IMR-90 (cell line): ENCODE measurements around the gene RGL1. TPM values are rescaled to one million over a fixed set of nuclear protein-coding genes. Genes with fewer than 3 reads are reported as not detected.

Experiments used
- ATAC-seq: fragments of 200-7000 bp; cut with Tn5 transposase; 2 replicates; pipeline ENCODE4 v1.9.1; 2020; ENCODE audit warnings: low read depth, mild to moderate bottlenecking, moderate library complexity
- BruUV-seq: library from RNA; stranded (reverse); fragments of 400-500 nt; replicated peaks from 2 replicates; lab custom pipeline; 2021; lab: Mats Ljungman, UMichigan
- CTCF ChIA-PET: fragments of 300-600 bp; formaldehyde crosslinking; extraction: SDS; loops from one replicate; lab custom pipeline; 2021; ENCODE audit warnings: antibody characterized with exemption; lab: Yijun Ruan, JAX
- POLR2A ChIA-PET: fragments of 300-600 bp; sonication (Branson Sonifier 250); formaldehyde crosslinking; loops from one replicate; lab custom pipeline; 2022; ENCODE audit warnings: antibody characterized with exemption; ENCODE audit not compliant: unreplicated experiment; lab: Charles Lee
- DNase-seq: peaks from one replicate; pipeline ENCODE4 v3.0.0; 2013
- H2AFZ ChIP-seq: replicated peaks from 2 replicates; pipeline ENCODE3; 2013; ENCODE audit warnings: low read length, mild to moderate bottlenecking; ENCODE audit not compliant: poor library complexity
- H2AK5ac ChIP-seq: 2 replicates; pipeline ENCODE4 v1.6.1; 2013; ENCODE audit warnings: low read depth, low read length, inconsistent platforms
- H2AK9ac ChIP-seq: replicated peaks from 2 replicates; pipeline ENCODE3; 2013; ENCODE audit warnings: mild to moderate bottlenecking, low read depth, low read length, moderate library complexity; ENCODE audit not compliant: poor library complexity
- H2BK120ac ChIP-seq: 2 replicates; pipeline ENCODE4 v1.6.1; 2013; ENCODE audit warnings: low read depth, low read length, inconsistent platforms
- H2BK15ac ChIP-seq: 3 replicates; pipeline ENCODE4 v1.6.1; 2013; ENCODE audit warnings: low read depth, low read length, inconsistent platforms
- H2BK20ac ChIP-seq: 2 replicates; pipeline ENCODE4 v1.6.1; 2013; ENCODE audit warnings: low read depth, mild to moderate bottlenecking, inconsistent platforms, low read length, moderate library complexity
- H2BK5ac ChIP-seq: 2 replicates; pipeline ENCODE4 v1.6.1; 2013; ENCODE audit warnings: mild to moderate bottlenecking, low read depth, low read length, inconsistent platforms; ENCODE audit not compliant: poor library complexity, severe bottlenecking
- H3K14ac ChIP-seq: replicated peaks from 2 replicates; pipeline ENCODE4 v1.6.1; 2013; ENCODE audit warnings: low read depth, low read length, inconsistent platforms
- H3K18ac ChIP-seq: 2 replicates; pipeline ENCODE4 v1.6.1; 2013; ENCODE audit warnings: low read depth, low read length, control low read depth
- H3K23ac ChIP-seq: 2 replicates; pipeline ENCODE4 v1.6.1; 2013; ENCODE audit warnings: low read depth, low read length, inconsistent platforms
- H3K27ac ChIP-seq: 2 replicates; pipeline ENCODE4 v1.5.1; 2013; ENCODE audit warnings: mild to moderate bottlenecking, control low read depth, low read length; ENCODE audit not compliant: insufficient read depth
- H3K27me3 ChIP-seq: 2 replicates; pipeline ENCODE4 v1.6.1; 2013; ENCODE audit warnings: low read length; ENCODE audit not compliant: control insufficient read depth, insufficient read depth
- H3K36me3 ChIP-seq: 2 replicates; pipeline ENCODE4 v1.6.1; 2013; ENCODE audit warnings: low read length, mixed read lengths; ENCODE audit not compliant: control insufficient read depth, insufficient read depth
- H3K4ac ChIP-seq: 2 replicates; pipeline ENCODE4 v1.6.1; 2013; ENCODE audit warnings: low read depth, low read length, inconsistent platforms
- H3K4me1 ChIP-seq: 2 replicates; pipeline ENCODE4 v1.6.1; 2013; ENCODE audit warnings: low read length, mixed read lengths; ENCODE audit not compliant: control insufficient read depth, insufficient read depth
- H3K4me2 ChIP-seq: 2 replicates; pipeline ENCODE4 v1.6.1; 2013; ENCODE audit warnings: low read depth, mild to moderate bottlenecking, control low read depth, low read length, moderate library complexity
- H3K4me3 ChIP-seq: 2 replicates; pipeline ENCODE4 v1.5.1; 2013; ENCODE audit warnings: low read depth, mild to moderate bottlenecking, control low read depth, low read length, moderate library complexity; ENCODE audit not compliant: insufficient read depth
- H3K56ac ChIP-seq: 2 replicates; pipeline ENCODE4 v1.6.1; 2013; ENCODE audit warnings: low read length, inconsistent platforms; ENCODE audit not compliant: insufficient read depth; ENCODE audit errors: extremely low read depth
- H3K79me1 ChIP-seq, 2 experiments: 2 replicates each; pipeline ENCODE4 v1.6.1; 2013; ENCODE audit warnings: low read length in 2 of 2, inconsistent platforms in 1 of 2, low read depth in 1 of 2
- H3K9ac ChIP-seq: 2 replicates; pipeline ENCODE4 v1.6.1; 2013; ENCODE audit warnings: low read depth, low read length, control low read depth
- H3K9me1 ChIP-seq: 2 replicates; pipeline ENCODE4 v1.6.1; 2013; ENCODE audit warnings: low read length, inconsistent platforms; ENCODE audit not compliant: insufficient read depth
- H3K9me3 ChIP-seq: 2 replicates; pipeline ENCODE4 v1.6.1; 2013; ENCODE audit warnings: low read length; ENCODE audit not compliant: control insufficient read depth, insufficient read depth
- H4K20me1 ChIP-seq: 2 replicates; pipeline ENCODE4 v1.6.1; 2013; ENCODE audit warnings: low read length, inconsistent platforms; ENCODE audit not compliant: insufficient read depth
- H4K5ac ChIP-seq: 2 replicates; pipeline ENCODE4 v1.6.1; 2013; ENCODE audit warnings: mild to moderate bottlenecking, low read depth, low read length, control low read depth
- H4K8ac ChIP-seq, 2 experiments: 2 replicates each; pipeline ENCODE4 v1.6.1; 2013; ENCODE audit warnings: low read depth in 2 of 2, low read length in 2 of 2, control low read depth in 1 of 2, inconsistent platforms in 1 of 2
- H4K91ac ChIP-seq: 2 replicates; pipeline ENCODE4 v1.6.1; 2013; ENCODE audit warnings: low read depth, low read length, inconsistent platforms; ENCODE audit not compliant: insufficient read depth
- RAD21 ChIP-seq: IDR thresholded peaks from 2 replicates; pipeline ENCODE4 v1.6.1; 2012; ENCODE audit warnings: low read length, improper control_type of control experiment
- RCOR1 ChIP-seq: IDR thresholded peaks from 2 replicates; pipeline ENCODE4 v1.6.1; 2012; ENCODE audit warnings: mild to moderate bottlenecking, low read length, improper control_type of control experiment; ENCODE audit not compliant: insufficient replicate concordance
- SMC3 ChIP-seq: fragments of 150-350 bp; IDR thresholded peaks from 2 replicates; pipeline ENCODE4 v1.6.1; 2016; ENCODE audit warnings: low read depth, mild to moderate bottlenecking, antibody characterized with exemption, low read length, moderate library complexity
- WGBS, 2 experiments: methylation state at CpG; one replicate each; pipeline versions ENCODE4 v1.1.5 to v1.1.7; 2013; ENCODE audit warnings: missing lambda C conversion rate in 2 of 2; ENCODE audit not compliant: insufficient read length in 1 of 2; ENCODE audit errors: extremely low coverage in 2 of 2; 5-methylcytosine and 5-hydroxymethylcytosine counted together
- dilution Hi-C: fragments of 300-500 bp; cut with HindIII; formaldehyde crosslinking; loops from one replicate; pipeline ENCODE4 v1.14.3; 2018; ENCODE audit warnings: low sequenced_read_pairs; ENCODE audit not compliant: unreplicated experiment
- in situ Hi-C: fragments of 300-500 bp; cut with MboI; formaldehyde crosslinking; loops from 3 replicates; pipeline ENCODE4 v1.14.3; 2019; ENCODE audit warnings: low sequenced_read_pairs, inconsistent platforms, mixed read lengths
- intact Hi-C: fragments of 100-400 bp; cut with micrococcal nuclease; formaldehyde crosslinking; loops from 2 replicates; pipeline ENCODE4 v1.10.0; 2022
- polyA plus RNA-seq, 3 experiments: library from polyadenylated mRNA; depleted of rRNA; stranded (reverse); fragments of >200 nt; gene quantifications; 2 replicates each; pipeline ENCODE4 v1.2.3, GENCODE V29; 2012; ENCODE audit warnings: low replicate concordance in 1 of 3
- total RNA-seq: library from RNA; depleted of rRNA; stranded (reverse); fragments of >200 nt; gene quantifications from 2 replicates; pipeline ENCODE4 v1.2.3, GENCODE V29; 2012

Gene RGL1
- total and polyA plus RNA-seq, 2 of the 4 experiments (the other 2 are of a cell fraction) = 4.7 to 7.5 TPM

- no peak overlapping the region for H2BK120ac ChIP-seq
- H2BK15ac ChIP-seq = no peak overlapping the region
- H3K9me3 ChIP-seq = no peaks in the 10 kb centered on the region
- H3K18ac ChIP-seq = no peak overlapping the region
- H3K4me3 ChIP-seq = no peak overlapping the region
- no peak overlapping the region for H3K56ac ChIP-seq
- BruUV-seq = no TSS peak
- no peak overlapping the region for H4K5ac ChIP-seq
- WGBS, 2 experiments = 100% methylated on average over 1 of the region's 5 CpGs; no CpG with 5 or more reads in 1 of the 2 experiments
- H2BK20ac ChIP-seq = no peak overlapping the region
- no peak overlapping the region for H4K91ac ChIP-seq
- no peak overlapping the region for H3K23ac ChIP-seq
- no peak overlapping the region for H3K9ac ChIP-seq
- no peak overlapping the region for H3K4ac ChIP-seq
- H3K4me2 ChIP-seq = no peak overlapping the region
- CTCF ChIA-PET = no interaction called here
- H4K20me1 ChIP-seq = no peaks in the 10 kb centered on the region
- TF ChIP-seq SMC3 (no peak), RAD21 (no peak), RCOR1 (no peak)
- DNase-seq (no peak), ATAC-seq (no peak)
- H2BK5ac ChIP-seq = no peak overlapping the region
- H3K14ac ChIP-seq = no peak overlapping the region
- no peaks in the 10 kb centered on the region for H3K79me1 ChIP-seq
- in situ Hi-C loops (no loop called here), dilution Hi-C loops (no loop called here), intact Hi-C loops (no loop called here)
- H2AFZ ChIP-seq = no peak overlapping the region
- H2AK5ac ChIP-seq = no peak overlapping the region
- H2AK9ac ChIP-seq = no peak overlapping the region
- no peaks in the 10 kb centered on the region for H3K4me1 ChIP-seq
- peaks cover 4% of the 10 kb centered on the region for H3K9me1 ChIP-seq
- no peak overlapping the region for H3K27ac ChIP-seq
- peaks cover 1% of the 10 kb centered on the region; the same call in 1 of the 2 replicates for H3K36me3 ChIP-seq
- POLR2A ChIA-PET = no interaction called here
- no peaks in the 10 kb centered on the region for H3K27me3 ChIP-seq
- no peak overlapping the region for H4K8ac ChIP-seq
Observed at GRCh38 chr1:183968386-183968785, 163.5 kb downstream of the RGL1 start.
